IPS-18c (cell line): ENCODE measurements around the gene CDRT4.

Experiments used
- H3K4me3 ChIP-seq: 2 replicates; pipeline ENCODE4 v1.7.0; 2013; ENCODE audit warnings: low read depth, mild to moderate bottlenecking, low read length, moderate library complexity; ENCODE audit not compliant: insufficient read depth
- H3K9me3 ChIP-seq: one replicate; pipeline ENCODE4 v1.6.1; 2013; ENCODE audit warnings: mild to moderate bottlenecking, low read length, moderate library complexity; ENCODE audit not compliant: control insufficient read depth, insufficient read depth

Gene CDRT4

GRCh38 chr17:15392326-15392741 lies 75.1 kb downstream of the CDRT4 start:
- Histone ChIP-seq H3K4me3 (no peak overlapping the region), H3K9me3 (no peaks in the 10 kb centered on the region)

- Histone ChIP-seq H3K4me3 (no peak overlapping the region), H3K9me3 (no peaks in the 10 kb centered on the region)
Measured at GRCh38 chr17:15388356-15389041, 78.9 kb downstream of the CDRT4 start.

GRCh38 chr17:15386083-15386482 lies 81.3 kb downstream of the CDRT4 start:
- no peaks in the 10 kb centered on the region for H3K9me3 ChIP-seq
- no peak overlapping the region for H3K4me3 ChIP-seq
